Skeletal muscle satellite cell (primary cell): Measurements from ENCODE around the gene ITIH4.

Source experiments
- H3K27me3 ChIP-seq: 2 replicates; pipeline ENCODE4 v1.7.0; 2013; ENCODE audit warnings: low read length; ENCODE audit not compliant: control insufficient read depth, insufficient read depth
- H3K36me3 ChIP-seq: 2 replicates; pipeline ENCODE4 v1.7.0; 2013; ENCODE audit warnings: mild to moderate bottlenecking, control low read depth, low read length; ENCODE audit not compliant: insufficient read depth
- H3K4me1 ChIP-seq: 2 replicates; pipeline ENCODE4 v1.7.0; 2013; ENCODE audit warnings: low read length; ENCODE audit not compliant: control insufficient read depth, insufficient read depth
- H3K4me2 ChIP-seq: 2 replicates; pipeline ENCODE4 v1.7.0; 2013; ENCODE audit warnings: mild to moderate bottlenecking, low read length
- H3K4me3 ChIP-seq: 2 replicates; pipeline ENCODE4 v1.7.0; 2013; ENCODE audit warnings: low read length
- H3K9ac ChIP-seq: 2 replicates; pipeline ENCODE4 v1.7.0; 2013; ENCODE audit warnings: mild to moderate bottlenecking, low read depth, low read length, moderate library complexity
- H3K9me3 ChIP-seq: replicated peaks from 2 replicates; pipeline ENCODE4 v1.7.0; 2013; ENCODE audit warnings: mild to moderate bottlenecking, control low read depth, low read length

Gene ITIH4

DNA sequence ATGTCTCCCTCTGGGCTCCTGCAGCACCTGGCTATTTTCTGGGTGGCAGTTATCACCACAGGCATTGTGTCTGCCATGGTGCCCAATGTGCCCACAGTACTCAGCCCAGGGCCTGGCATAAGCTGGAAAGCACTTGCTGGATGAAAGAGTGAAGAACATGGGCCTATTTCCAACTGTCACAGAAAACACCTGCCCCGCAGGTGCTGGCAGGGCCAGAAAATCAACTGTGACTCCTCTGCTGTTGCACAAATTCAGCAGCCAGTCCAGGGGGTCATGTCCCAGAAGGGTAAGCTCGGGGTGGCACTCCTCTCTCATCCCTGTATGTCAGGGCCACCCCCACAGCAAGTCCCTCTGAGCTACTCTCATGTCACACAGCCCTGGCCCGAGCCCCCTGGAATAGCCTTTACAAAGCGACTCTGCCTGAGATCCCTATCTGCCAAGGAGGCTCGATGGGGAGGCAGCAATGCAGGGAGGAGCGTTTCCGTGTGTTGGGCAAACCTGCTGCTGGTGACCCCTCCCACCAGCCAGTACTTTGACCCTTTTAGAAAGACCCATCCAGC, 18.9 kb downstream of the ITIH4 start:
- Histone ChIP-seq H3K9me3 (no peaks in the 10 kb centered on the region), H3K27me3 (peaks cover 26% of the 10 kb centered on the region)

GRCh38 chr3:52810923-52811322, 19.5 kb downstream of the ITIH4 start:
- peaks cover 26% of the 10 kb centered on the region for H3K27me3 ChIP-seq
- H3K36me3 ChIP-seq: no peaks in the 10 kb centered on the region
- no peaks in the 10 kb centered on the region for H3K9me3 ChIP-seq
- no peak overlapping the region for H3K4me3 ChIP-seq
- no peaks in the 10 kb centered on the region for H3K4me1 ChIP-seq
- H3K4me2 ChIP-seq: no peak overlapping the region
- H3K9ac ChIP-seq: no peak overlapping the region

More for the DNA sequence above, 18.9 kb downstream of the ITIH4 start:
- Histone ChIP-seq H3K4me3 (no peak overlapping the region), H3K4me2 (no peak overlapping the region), H3K4me1 (no peaks in the 10 kb centered on the region), H3K9ac (no peak overlapping the region), H3K36me3 (no peaks in the 10 kb centered on the region)

GRCh38 chr3:52809662-52810377, 20.7 kb downstream of the ITIH4 start:
- Histone ChIP-seq H3K36me3 (no peaks in the 10 kb centered on the region), H3K4me3 (no peak overlapping the region), H3K4me2 (no peak overlapping the region), H3K9me3 (no peaks in the 10 kb centered on the region), H3K27me3 (peaks cover 26% of the 10 kb centered on the region), H3K9ac (no peak overlapping the region), H3K4me1 (no peaks in the 10 kb centered on the region)

DNA sequence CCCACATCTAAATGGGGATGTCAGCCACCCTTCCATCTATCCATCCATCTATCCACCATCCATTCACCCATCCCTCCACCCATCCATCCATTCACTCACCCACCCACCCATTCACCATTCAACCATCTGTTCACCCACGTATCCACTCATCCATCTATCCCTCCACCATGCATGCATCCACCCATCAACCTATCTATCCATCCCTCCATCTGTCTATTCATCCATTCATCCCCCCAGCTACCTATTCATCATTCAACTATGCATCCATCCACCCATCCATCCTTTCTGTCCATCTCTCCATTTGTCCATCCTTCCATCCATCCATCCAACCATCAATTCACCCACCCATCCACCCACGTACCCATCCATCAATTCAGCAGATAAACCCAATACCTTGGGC, 21.3 kb downstream of the ITIH4 start:
- Histone ChIP-seq H3K4me2 (no peak overlapping the region), H3K4me3 (no peak overlapping the region), H3K27me3 (peaks cover 26% of the 10 kb centered on the region), H3K36me3 (no peaks in the 10 kb centered on the region), H3K9me3 (no peaks in the 10 kb centered on the region), H3K4me1 (no peaks in the 10 kb centered on the region), H3K9ac (no peak overlapping the region)

- Histone ChIP-seq H3K4me2 (no peak overlapping the region), H3K36me3 (no peaks in the 10 kb centered on the region), H3K4me1 (peaks cover 9% of the 10 kb centered on the region), H3K9me3 (no peaks in the 10 kb centered on the region), H3K27me3 (peaks cover 15% of the 10 kb centered on the region), H3K4me3 (no peak overlapping the region), H3K9ac (no peak overlapping the region)
These were observed 25.0 kb downstream of the ITIH4 start for GRCh38 chr3:52805270-52806039.

DNA sequence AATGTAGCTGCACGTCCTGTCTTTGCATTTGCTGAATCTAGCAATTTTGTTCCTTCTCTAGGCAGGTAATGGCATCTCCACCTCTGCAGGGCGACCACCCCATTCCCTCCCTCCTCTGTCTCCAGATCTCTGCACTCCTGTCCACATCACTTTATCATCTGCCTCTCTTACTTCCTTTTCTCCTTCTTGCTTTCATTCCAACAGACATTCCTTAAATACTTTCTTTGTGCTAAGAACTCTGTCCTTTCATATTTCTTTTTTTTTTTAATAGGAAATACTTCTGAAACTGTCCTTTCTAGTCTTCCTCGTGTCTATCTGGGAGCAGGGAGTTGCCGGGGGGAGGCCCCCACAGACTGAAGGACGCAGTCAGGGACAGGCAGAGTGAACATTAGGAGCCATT, 28.6 kb downstream of the ITIH4 start:
- Histone ChIP-seq H3K4me1 (peaks cover 18% of the 10 kb centered on the region), H3K36me3 (no peaks in the 10 kb centered on the region), H3K27me3 (no peaks in the 10 kb centered on the region)

DNA sequence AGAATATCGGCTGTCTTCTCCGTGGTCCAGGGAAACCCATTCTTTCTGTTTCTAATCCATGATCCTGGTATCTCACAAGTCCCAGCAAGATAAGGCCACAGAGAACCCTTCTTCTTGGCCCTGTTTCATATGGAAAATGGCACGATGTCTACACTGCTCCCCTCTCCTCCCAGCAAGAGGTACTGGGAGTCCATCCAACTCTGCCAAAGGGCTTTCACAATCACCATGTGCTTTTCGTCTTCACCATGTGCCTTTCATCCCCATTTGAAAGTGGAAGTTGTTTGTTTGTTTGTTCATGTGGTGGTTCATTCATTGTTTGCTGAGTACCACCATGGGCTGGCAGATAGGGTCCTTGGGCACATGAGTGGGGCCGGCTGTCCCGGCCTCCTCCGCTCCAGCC, 30.4 kb downstream of the ITIH4 start:
- no peaks in the 10 kb centered on the region for H3K27me3 ChIP-seq
- H3K9ac ChIP-seq: no peak overlapping the region
- H3K4me1 ChIP-seq: peaks cover 18% of the 10 kb centered on the region
- H3K9me3 ChIP-seq: no peaks in the 10 kb centered on the region
- no peak overlapping the region for H3K4me2 ChIP-seq
- no peak overlapping the region for H3K4me3 ChIP-seq
- no peaks in the 10 kb centered on the region for H3K36me3 ChIP-seq

More for the DNA sequence above, 28.6 kb downstream of the ITIH4 start:
- Histone ChIP-seq H3K9ac (no peak overlapping the region), H3K4me2 (no peak overlapping the region), H3K9me3 (no peaks in the 10 kb centered on the region), H3K4me3 (no peak overlapping the region)

DNA sequence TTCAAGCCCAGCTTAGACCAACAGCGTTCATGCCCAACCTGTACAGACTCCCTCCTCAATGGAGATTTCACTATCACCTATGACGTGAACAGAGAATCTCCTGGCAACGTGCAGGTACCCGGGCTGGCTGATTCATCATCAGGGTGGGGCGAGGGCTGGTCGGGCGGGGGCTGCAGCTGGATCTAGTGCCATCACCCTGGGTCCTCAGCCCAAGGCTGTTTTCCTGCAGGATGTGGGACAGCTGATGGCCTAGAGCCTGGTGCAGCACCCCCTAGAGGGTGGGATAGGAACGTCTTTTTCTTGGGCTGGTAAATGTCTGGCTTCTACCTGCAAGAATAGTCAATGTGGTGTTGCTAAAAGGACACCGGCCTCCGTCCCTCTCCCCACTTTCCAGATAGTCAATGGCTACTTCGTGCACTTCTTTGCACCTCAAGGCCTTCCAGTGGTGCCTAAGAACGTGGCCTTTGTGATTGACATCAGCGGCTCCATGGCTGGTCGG, 31.4 kb downstream of the ITIH4 start:
- no peak overlapping the region for H3K4me3 ChIP-seq
- no peaks in the 10 kb centered on the region for H3K27me3 ChIP-seq
- peaks cover 26% of the 10 kb centered on the region for H3K4me1 ChIP-seq
- no peak overlapping the region for H3K9ac ChIP-seq
- H3K36me3 ChIP-seq: no peaks in the 10 kb centered on the region
- H3K4me2 ChIP-seq: no peak overlapping the region
- H3K9me3 ChIP-seq: no peaks in the 10 kb centered on the region

DNA sequence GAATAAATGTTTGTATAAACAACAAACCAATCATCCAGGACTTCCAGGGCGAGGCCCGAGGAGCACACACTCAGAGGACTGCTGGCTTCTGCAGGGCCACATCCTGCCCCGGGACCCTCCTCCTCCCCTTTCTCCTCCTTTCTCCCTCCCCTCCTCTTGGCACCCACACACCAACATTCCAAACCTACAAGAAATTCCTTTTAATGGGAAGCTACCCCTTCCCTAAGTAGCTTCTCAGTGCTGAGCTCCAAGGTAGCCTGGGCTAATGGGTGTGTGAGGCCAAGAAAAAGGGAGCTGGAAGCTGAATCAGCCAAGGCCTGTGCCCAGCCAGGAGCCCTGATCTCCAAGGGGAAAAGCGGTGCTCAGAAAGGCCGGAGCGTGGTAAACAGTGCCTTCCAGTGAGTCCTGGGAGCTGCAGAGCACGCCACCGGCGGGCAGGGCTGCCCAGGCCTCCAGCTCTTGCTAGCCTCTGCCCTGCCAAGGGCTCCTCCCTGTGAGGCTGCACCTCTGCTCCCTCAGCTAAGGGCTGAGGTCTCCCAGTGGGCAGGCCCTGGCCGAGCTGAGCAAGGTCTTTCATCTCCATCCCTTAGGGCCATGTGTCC, 32.0 kb downstream of the ITIH4 start:
- Histone ChIP-seq H3K9ac (no peak overlapping the region), H3K4me2 (no peak overlapping the region), H3K9me3 (no peaks in the 10 kb centered on the region), H3K27me3 (no peaks in the 10 kb centered on the region), H3K36me3 (no peaks in the 10 kb centered on the region), H3K4me1 (peaks cover 31% of the 10 kb centered on the region), H3K4me3 (no peak overlapping the region)

DNA sequence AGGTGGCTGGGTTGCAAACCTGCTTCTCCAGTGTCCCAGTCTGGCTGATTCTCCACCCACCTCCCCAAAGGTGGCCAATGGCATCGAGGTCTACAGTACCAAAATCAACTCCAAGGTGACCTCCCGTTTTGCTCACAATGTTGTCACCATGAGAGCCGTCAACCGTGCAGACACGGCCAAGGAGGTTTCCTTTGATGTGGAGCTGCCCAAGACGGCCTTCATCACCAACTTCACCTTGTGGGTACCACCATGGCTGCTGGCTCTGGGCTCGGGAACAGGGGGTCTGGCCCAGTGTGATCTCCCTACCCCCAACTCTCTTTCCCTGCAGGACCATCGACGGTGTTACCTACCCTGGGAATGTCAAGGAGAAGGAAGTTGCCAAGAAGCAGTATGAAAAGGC, 34.1 kb downstream of the ITIH4 start:
- no peak overlapping the region for H3K9ac ChIP-seq

GRCh38 chr3:52795298-52795900, 35.1 kb downstream of the ITIH4 start:
- Histone ChIP-seq H3K9ac (no peak overlapping the region), H3K4me2 (no peak overlapping the region), H3K9me3 (no peaks in the 10 kb centered on the region), H3K36me3 (no peaks in the 10 kb centered on the region), H3K4me3 (no peak overlapping the region), H3K4me1 (peaks cover 30% of the 10 kb centered on the region), H3K27me3 (no peaks in the 10 kb centered on the region)

More for the DNA sequence above, 34.1 kb downstream of the ITIH4 start:
- H3K4me2 ChIP-seq: no peak overlapping the region
- no peak overlapping the region for H3K4me3 ChIP-seq
- H3K4me1 ChIP-seq: peaks cover 30% of the 10 kb centered on the region
- H3K36me3 ChIP-seq: no peaks in the 10 kb centered on the region
- H3K9me3 ChIP-seq: no peaks in the 10 kb centered on the region
- no peaks in the 10 kb centered on the region for H3K27me3 ChIP-seq
